Right lobe of liver (tissue), 6 donors: ENCODE measurements around the gene HYDIN. TPM values are rescaled to one million over a fixed set of nuclear protein-coding genes. Genes with fewer than 3 reads are reported as not detected.
"Not testable (repeated sequence)": the region's sequence is repeated elsewhere in the genome, so short reads cannot be mapped to it uniquely, and the experiment has no call there.

Source experiments
- ATAC-seq, 4 donors: fragments of 200-7000 bp; cut with Tn5 transposase; one replicate each; pipeline ENCODE4 v1.9.1; 2020; ENCODE audit warnings: mild to moderate bottlenecking in 4 of 4, moderate library complexity in 4 of 4
- DNase-seq, 3 donors: peaks; one replicate each; pipeline ENCODE4 v3.0.0-alpha.2; 2020
- H3K27ac ChIP-seq, 3 donors: fragments of 200-600 bp; one replicate each; pipeline ENCODE4 v1.8.0; 2022
- H3K27me3 ChIP-seq, 2 donors: fragments of 200-600 bp; one replicate each; pipeline ENCODE4 v1.8.0; 2022
- H3K36me3 ChIP-seq, 4 donors: fragments of 200-600 bp; sonication (generic) in 1 of 4; one replicate each; pipeline versions ENCODE4 v1.5.1 to v1.8.0; 2017 to 2022; ENCODE audit warnings: control low read depth in 1 of 4
- H3K4me1 ChIP-seq, 4 donors: fragments of 200-600 bp; sonication (generic) in 1 of 4; one replicate each; pipeline versions ENCODE4 v1.5.1 to v1.8.0; 2017 to 2022; ENCODE audit warnings: control low read depth in 1 of 4
- H3K4me3 ChIP-seq, 3 donors: fragments of 200-600 bp; one replicate each; pipeline ENCODE4 v1.8.0; 2022
- H3K9me3 ChIP-seq, 4 donors: fragments of 200-600 bp; sonication (generic) in 1 of 4; one replicate each; pipeline versions ENCODE4 v1.5.1 to v1.8.0; 2017 to 2022; ENCODE audit warnings: control low read depth in 1 of 4
- WGBS: methylation state at CpG from one replicate; pipeline ENCODE4 v1.1.6; 2018; ENCODE audit warnings: low coverage, low lambda C conversion rate; ENCODE audit not compliant: insufficient coverage; ENCODE audit errors: missing lambda C conversion rate; 5-methylcytosine and 5-hydroxymethylcytosine counted together
- intact Hi-C, 2 donors: fragments of 100-400 bp; cut with DNase I; formaldehyde crosslinking; loops; one replicate each; pipeline versions ENCODE4 v1.11.2 to v1.14.1; 2022
- total RNA-seq, 6 experiments: library from RNA; depleted of rRNA in 2 of 6; stranded (reverse); fragments of >200 nt in 2 of 6; fragmentation: NEBNext Ultra II Directional in 3 of 6; extraction: Animal tissue kit (Norgen Biotek cat#: 25700) in 3 of 6; gene quantifications; one replicate each; pipeline versions ENCODE4 v1.1.0 to v1.2.4, GENCODE V29; 2016 to 2023
- donor health status: DM: no; HTN: yes; CAD: no.
- donor health status: DM: no; HTN: no; CAD: no.
- donor health status: DM: no; HTN: no; CAD: no.
- donor health status: DM: no; HTN: yes; CAD: no.
- donor health status: DM: no; HTN: yes; CAD: no.

Gene HYDIN
- total RNA-seq, 6 experiments from 2014 or later: 0.20 to 1.4 (median 0.27) TPM; not detected in 1

DNA sequence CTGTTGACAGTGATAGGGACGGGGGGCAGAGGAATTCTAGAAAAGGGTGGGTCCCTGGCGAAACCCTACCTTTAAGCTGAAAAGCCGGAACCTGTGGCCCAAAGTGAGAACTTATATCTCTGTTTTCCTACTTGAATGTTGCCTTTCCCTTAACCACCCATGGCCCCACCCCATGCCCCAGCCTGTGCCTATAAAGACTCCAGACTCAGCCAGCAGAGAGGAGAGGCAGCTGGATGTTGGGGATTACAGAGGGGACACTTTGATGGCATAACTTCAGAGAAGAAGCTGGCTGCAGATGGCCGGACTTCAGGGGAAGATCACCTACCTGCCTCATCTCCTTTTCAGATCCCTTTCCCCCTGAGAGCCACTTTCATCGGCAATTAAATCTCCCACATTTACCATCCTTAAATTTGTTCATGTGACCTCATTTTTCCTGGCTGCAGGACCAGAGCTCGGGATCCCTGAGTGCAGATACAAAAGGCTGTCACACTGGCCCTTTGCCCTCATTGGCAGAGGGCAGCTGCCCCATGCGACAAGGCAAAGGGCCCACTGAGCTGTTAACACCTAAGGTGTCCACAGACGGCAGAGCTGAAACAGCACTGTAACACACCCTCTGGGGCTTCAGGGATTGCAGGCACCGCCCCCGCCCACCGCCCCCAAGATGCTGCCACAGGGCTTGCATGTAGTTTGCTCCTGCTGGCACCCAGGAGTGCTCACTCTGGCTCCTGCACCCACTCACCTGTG, 191.0 kb downstream of the HYDIN start:
- 80% methylated on average over 4 of the region's 11 CpGs for WGBS
- H3K9me3 ChIP-seq, H3K27me3 ChIP-seq, ATAC-seq, DNase-seq, H3K4me3 ChIP-seq, H3K36me3 ChIP-seq, intact Hi-C loops, H3K4me1 ChIP-seq, H3K27ac ChIP-seq: not testable (repeated sequence)

- WGBS: 84% methylated on average over 3 of the region's 4 CpGs
- H3K4me3 ChIP-seq, H3K27ac ChIP-seq, ATAC-seq, H3K9me3 ChIP-seq, H3K36me3 ChIP-seq, intact Hi-C loops, H3K4me1 ChIP-seq, H3K27me3 ChIP-seq, DNase-seq: not testable (repeated sequence)
Measured at GRCh38 chr16:71038421-71038820, 192.1 kb downstream of the HYDIN start.

DNA sequence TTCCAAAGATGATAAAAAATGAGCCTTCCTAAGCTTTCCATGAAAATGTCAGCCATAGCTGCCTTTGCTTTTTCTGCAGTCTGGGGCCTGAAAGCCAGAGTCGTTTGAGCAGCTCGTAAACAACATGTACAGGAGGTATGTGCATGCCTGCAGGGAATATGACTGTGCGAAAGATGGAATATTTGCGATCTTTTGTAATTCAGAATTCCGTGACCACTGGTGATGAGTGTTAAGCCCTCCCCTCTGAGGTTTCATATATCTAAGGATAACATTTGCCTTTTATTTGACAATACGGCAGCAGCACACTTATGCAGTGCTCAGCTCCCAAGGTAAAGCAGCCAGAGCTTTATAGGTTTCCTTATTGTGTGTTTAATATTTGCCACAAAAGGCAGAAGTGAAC, 192.5 kb downstream of the HYDIN start:
- intact Hi-C loops, H3K27ac ChIP-seq: not testable (repeated sequence)

DNA sequence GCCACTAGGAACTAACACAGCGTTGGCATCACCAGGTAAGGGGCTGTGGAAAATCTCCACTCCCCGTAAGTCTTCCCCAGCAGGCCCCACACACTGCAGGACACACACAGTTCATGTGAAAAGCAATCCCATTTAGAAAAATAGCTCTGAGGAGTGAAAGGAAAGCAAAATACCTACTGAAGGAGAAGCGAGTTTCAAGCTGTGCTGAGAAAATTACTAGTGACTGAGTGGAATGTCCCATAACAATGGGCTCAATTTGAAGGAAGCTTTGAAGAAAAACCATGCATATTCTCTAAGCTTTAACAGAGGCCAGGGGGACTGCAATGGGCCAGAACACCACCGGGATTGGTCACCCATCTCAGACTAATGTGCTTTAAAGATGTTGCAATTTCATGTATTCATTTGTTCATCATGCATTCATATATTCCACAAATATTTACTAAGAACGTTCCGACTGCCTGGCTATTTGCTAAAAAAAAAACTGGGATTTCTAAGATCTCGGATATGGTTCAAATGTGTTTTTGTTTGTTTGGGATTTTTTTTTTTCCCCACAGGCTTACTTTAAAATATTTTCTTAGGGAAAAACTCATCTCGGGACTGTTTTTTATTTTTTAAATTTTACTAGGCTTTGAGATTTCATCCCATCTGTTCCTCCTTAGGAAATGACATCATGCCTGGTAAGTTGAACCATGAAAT, 202.3 kb downstream of the HYDIN start:
- WGBS: 43% methylated on average over 7 of the region's 8 CpGs
- H3K27ac ChIP-seq, H3K4me3 ChIP-seq, H3K36me3 ChIP-seq, intact Hi-C loops, H3K27me3 ChIP-seq, DNase-seq, ATAC-seq, H3K4me1 ChIP-seq, H3K9me3 ChIP-seq: not testable (repeated sequence)

More for the DNA sequence above, 192.5 kb downstream of the HYDIN start:
- not testable (repeated sequence) for H3K9me3 ChIP-seq, DNase-seq, H3K36me3 ChIP-seq, H3K27me3 ChIP-seq, ATAC-seq, H3K4me3 ChIP-seq, H3K4me1 ChIP-seq
- 80% methylated on average over 5 of the region's 6 CpGs for WGBS

- H3K9me3 ChIP-seq, H3K27ac ChIP-seq, H3K4me1 ChIP-seq, H3K4me3 ChIP-seq, H3K27me3 ChIP-seq, ATAC-seq, DNase-seq, intact Hi-C loops, H3K36me3 ChIP-seq: not testable (repeated sequence)
- 20% methylated on average over 1 of the region's 8 CpGs for WGBS
Measured at GRCh38 chr16:71027511-71027910, 203.0 kb downstream of the HYDIN start.

DNA sequence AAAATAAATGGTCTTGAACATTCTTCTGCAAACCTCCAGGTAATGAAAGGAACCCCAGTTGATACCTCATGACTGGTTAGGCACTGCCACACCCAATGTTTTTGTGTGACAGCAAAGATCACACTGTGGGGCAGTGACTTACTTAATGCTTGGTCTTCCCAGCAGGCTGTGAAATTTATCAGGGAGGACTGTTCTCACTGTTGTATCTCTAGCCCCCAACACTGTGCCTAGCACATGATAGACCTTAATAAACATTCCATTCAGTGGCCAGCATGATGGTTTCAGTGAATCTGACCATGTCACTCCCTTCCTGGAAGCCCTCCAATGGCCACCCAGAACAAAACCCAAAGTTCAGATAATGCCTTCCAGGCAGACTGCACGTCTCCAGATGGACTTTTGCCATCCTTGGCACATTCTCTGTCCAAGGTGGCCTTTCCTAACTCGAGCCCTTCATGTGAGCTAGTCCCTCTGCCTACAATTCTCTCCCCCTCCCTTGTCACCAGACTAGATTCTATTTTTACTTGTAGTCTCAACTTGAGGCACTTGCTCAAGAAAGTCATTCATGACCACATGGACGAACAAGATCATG, 206.6 kb downstream of the HYDIN start:
- H3K27me3 ChIP-seq, H3K27ac ChIP-seq, H3K4me3 ChIP-seq, H3K36me3 ChIP-seq, intact Hi-C loops, H3K4me1 ChIP-seq, H3K9me3 ChIP-seq: not testable (repeated sequence)
- 80% methylated on average over 1 of the region's 3 CpGs for WGBS
- peak in 1 of 4 donors; percentile 74 for ATAC-seq
- DNase-seq: peak in 1 of 3 donors; percentile 55

DNA sequence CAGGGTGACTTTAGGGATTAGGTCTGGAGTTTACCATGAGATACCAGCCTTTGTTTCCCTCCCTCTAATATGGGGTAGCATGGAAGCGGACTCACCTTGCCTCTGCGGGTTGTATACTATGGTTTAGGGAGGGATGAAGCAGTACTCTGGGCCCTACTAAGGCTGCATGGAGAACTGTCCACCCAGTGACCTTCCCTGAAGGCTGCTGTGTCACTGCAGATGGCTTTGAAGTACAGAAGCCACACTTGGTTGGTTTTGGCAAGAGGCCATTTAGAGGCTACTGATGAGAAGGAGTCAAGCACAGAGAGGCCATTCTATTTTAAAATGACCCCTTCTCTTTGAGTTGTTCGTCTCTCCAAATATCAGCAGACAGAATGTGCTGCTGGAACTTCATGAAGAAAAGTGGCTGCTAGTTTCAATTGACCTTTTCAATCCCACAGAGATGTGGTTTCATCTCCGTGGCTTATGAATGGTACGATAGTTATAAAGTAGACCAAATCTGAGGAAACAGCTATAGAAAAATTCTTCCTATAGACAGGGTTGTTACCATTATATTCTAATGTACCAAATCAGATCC, 208.5 kb downstream of the HYDIN start:
- H3K27ac ChIP-seq, H3K27me3 ChIP-seq, H3K4me1 ChIP-seq, DNase-seq, ATAC-seq, H3K4me3 ChIP-seq, H3K9me3 ChIP-seq, H3K36me3 ChIP-seq, intact Hi-C loops: not testable (repeated sequence)
- WGBS: 70% methylated on average over 3 of the region's 5 CpGs

- H3K27me3 ChIP-seq, H3K27ac ChIP-seq, H3K36me3 ChIP-seq, DNase-seq, intact Hi-C loops, H3K4me1 ChIP-seq, ATAC-seq, H3K9me3 ChIP-seq, H3K4me3 ChIP-seq: not testable (repeated sequence)
- WGBS: 76% methylated on average over 5 of the region's 6 CpGs
Measured at GRCh38 chr16:71019067-71019682, 211.3 kb downstream of the HYDIN start.

- ATAC-seq, DNase-seq, H3K27me3 ChIP-seq, intact Hi-C loops, H3K9me3 ChIP-seq, H3K4me3 ChIP-seq, H3K27ac ChIP-seq, H3K4me1 ChIP-seq, H3K36me3 ChIP-seq: not testable (repeated sequence)
- 81% methylated on average over 4 of the region's 10 CpGs for WGBS
Measured at GRCh38 chr16:71015419-71015818, 215.1 kb downstream of the HYDIN start.

DNA sequence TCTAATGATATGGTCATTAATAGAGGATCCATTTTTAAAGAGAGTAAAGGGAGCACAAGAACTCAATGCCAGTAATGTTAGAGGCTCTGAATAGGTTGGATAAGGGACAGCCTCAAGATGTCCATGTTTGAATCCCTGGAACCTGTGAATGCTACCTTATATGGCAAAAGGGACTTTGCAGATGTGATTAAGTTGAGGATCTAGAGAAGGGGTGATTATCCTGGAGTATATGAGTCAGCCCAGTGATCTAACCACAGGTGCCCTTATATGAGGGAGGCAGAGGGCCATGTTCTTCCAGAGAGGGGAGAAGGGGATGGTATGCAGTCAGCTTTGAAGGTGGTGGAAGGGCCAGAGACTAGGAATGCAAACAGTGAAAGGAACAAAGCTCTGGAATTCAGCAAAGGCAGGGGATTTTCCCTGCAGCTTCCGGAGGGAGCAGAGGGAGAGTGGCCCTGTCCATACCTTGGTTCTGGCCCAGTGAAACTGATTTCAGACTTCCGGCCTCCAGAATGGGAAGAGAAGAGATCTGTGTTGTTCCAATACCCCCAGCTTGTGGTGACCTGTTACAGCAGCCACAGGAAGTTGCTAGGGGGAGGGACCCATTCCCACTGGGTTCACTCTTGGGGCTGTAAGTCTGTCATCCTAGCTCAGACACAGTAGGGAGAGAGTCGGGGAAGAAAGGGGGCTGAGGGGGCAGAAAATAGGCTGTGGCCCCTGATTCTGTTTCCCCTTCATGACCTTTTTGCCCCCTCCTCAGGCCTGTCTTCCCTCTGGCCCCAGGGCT, 220.9 kb downstream of the HYDIN start:
- H3K4me1 ChIP-seq, ATAC-seq, H3K4me3 ChIP-seq, intact Hi-C loops, H3K36me3 ChIP-seq, H3K27me3 ChIP-seq, DNase-seq, H3K9me3 ChIP-seq, H3K27ac ChIP-seq: not testable (repeated sequence)
- no CpG with 5 or more reads among the region's 3 CpGs for WGBS
